ENCODE measurements around the gene CFAP74.

The CFAP74 gene

DNA sequence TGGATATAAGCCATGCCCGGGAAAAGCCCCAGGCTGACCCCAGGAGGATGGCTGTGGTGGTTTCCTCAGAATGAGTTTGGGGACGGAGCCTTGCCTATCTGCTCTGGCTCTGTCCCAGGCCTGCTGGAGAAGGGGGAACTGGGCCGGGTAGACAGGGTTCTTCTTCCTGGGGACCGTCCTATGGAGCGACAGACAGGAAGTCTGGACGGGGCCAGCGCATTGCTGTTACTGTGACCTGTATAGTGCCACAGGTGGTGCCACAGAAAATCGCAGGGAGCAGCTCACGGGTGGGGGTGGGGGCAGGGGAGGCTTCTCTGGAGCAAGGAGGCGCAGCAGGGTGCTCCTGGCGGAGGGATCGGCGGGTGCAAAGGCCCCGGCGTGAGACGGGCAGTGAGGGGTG is 36.4 kb downstream of the CFAP74 start:
- DNase-seq: no peak

GRCh38 chr1:1966071-1966740 is 37.4 kb downstream of the CFAP74 start:
- peak in 2 of 3 donors; percentile 25 to 26 for DNase-seq

DNA sequence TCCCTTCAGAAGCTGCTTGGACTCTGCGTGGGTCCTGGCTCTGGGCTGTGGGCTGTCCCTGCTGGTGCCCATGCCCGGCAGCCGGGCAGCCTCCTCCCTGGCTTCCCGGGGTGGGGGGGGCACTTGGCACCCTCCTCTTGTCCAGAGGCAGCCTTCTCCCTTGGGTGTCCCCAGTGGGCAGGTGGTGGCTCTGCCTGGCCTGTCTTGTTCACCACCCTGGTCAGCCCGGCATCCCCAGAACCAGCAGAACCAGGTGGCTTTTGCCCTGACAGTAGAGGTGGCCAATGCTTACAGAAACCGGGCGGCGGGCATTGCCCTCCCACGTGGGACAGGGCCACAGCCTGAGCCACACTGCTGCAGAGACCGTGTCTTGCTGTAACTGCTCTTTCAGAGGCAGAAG is 38.0 kb downstream of the CFAP74 start:
- no peak for DNase-seq

DNA sequence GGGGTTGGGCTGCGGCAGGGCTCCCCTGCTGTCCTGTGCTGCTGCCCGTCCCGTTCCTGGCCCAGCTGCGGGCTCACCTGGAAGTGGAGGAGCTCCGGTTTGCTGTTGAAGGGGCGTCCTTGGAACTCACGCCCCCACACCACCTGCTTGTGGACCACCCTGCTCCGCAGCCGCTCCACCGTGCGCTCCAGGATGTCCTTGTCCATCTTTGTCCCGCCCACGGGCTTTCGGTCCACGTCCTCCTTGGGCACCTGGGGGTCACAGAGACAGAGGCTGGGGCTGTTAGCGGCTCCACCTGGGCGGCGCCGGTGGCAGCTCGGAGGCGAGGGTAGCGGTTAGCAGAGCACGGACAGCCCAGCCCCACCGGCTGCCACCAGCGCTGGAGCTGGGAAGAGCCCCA is 38.8 kb downstream of the CFAP74 start:
- DNase-seq: no peak

DNA sequence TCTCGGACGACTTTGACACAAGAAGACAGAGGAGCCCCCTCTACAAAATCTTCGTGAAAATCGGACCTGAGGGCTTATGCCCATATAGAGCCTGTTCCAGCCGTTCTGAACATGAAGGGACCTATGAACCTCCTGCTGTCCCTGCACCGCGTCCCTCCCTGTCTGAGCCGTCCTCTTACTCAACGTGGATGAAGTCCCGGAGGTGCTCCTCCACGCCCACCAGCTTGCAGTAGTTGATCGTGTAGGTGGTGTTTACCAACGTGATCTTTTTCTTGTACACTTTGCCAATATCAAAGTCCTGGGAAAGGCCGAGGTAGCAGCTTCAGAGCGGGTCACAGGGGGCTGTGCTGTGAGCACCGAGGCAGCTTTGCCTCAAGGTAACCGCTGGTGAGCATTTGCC is 40.0 kb downstream of the CFAP74 start:
- no peak for DNase-seq

GRCh38 chr1:1962752-1963151 is 40.8 kb downstream of the CFAP74 start:
- no peak for DNase-seq

GRCh38 chr1:1960480-1961196 is 42.9 kb downstream of the CFAP74 start:
- DNase-seq: peak in 1 of 3 donors; percentile 3

DNA sequence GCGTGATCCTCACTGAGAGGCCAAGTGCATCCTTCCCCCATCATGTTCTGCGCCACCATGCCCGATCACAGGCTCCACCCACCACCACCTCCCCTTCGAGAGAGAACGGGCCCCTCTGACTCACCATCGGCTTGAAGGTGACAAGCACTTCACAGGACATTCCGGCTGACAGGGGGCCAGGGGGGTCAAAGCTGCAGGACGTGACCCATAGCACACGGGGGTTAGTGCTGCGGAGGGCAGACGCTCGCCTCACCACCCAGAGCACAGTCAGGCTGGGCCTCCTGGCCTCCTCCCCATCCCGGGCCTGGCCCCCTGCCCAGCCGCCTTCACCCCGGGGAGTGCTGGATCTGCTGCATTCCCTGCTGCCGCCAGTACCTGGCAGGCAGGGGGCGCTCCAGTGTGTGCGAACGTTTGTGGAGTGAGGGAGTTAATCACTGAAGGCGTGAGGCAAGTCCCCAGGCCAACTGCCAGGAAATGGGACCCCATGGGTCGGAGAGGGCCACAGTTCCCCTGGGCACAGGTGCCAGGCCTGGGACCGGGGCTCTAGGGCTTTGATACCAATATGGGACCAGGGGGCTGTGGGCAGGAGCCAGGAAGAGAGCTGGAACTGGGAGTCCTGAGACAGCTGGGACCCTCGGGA is 43.6 kb downstream of the CFAP74 start:
- DNase-seq: peak; percentile 70 to 88 (median 82)

GRCh38 chr1:1959459-1959839 is 44.1 kb downstream of the CFAP74 start:
- DNase-seq: no peak

- no peak for DNase-seq
Observed at GRCh38 chr1:1958071-1958541, 45.5 kb downstream of the CFAP74 start.

DNA sequence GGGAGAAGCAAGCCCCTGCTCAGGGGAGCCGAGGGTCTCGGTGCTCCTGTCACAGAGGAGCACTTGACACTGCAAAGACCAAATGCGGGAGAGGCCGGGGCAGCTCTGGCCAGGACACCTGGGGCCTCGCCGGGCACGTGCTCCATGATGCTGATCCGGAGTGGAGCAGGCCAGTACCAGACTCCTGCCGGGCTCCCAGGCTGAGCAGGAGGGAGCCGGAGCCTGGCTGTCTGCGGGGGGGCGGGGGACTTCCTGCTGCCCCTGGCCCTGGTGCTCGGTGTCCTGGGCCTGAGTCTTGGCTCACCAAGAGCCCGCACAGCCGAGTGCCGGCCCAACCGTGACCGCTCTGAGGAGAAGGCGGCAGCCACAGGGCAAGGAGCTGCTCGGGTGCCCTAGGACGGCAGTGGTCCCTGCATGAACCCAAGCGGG is 46.0 kb downstream of the CFAP74 start:
- no peak for DNase-seq

DNA sequence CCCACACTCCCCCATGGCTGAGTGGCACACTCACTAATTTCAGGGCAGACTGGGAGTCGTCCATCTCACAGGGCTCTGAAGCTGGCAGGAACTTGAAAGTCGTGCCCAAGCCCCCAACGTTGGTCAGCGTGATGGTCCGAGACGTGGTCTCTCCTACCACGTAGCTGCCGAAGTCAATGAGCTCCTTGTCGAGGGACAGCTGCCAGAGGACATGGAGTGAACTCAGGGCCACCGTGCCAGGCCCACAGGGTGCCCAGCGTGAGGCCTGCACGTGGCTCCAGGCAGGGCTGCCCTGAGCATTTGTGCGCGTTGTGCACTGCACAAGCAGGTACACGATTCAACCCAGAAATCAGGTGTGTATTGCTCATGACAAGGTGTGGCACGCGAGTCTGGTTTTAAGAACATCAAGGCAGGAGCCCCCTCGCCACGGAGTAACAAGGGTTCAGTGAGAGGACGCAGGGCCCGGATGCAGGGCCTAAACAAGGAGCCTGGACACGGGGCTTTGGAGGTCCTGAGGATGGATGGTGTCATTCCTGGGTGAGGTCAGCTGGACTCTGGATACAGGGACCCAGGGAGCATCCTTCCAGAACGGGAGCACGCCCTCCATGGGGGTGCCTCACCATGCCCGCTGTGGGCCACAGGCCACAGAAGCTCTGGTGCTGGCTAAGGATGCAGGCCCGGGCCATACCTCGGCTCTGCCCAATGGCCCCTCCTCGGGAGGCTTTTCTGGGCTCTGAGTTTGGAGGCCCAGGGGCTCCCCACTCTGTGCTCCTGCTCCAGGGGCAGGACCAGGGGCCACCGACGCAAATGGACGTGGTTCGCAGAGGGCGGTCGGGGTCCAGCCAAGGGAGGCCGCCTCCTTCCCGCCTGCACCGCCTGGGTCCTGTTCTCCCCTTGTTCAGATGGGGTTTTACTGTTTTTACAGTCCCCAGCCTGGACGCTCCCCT is 46.7 kb downstream of the CFAP74 start:
- no peak for DNase-seq

GRCh38 chr1:1956101-1956500 is 47.5 kb downstream of the CFAP74 start:
- no peak for DNase-seq

DNA sequence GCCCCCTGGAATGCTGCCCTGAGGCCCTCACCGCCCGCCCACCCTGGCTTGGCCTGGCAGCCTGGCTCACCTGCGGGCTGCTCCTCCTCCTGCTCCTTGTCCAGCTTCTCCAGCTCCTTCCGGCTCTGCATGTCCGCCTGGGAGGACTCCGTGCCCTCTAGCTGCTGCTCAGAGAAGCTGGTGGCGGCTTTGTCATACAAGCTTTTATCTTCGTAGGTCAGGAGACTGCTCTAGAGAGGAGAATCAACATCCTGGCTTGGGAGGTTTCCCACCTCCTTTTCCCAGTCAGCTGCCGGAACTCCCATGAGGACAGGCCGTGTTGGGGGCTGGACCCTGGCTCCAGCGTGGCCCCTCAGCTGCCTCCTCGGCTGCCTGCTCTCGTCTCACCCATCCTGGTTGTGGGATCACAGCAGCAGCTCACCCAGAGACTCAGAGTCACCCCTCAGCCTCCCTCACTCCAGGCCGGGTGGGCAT is 47.9 kb downstream of the CFAP74 start:
- no peak for DNase-seq

DNA sequence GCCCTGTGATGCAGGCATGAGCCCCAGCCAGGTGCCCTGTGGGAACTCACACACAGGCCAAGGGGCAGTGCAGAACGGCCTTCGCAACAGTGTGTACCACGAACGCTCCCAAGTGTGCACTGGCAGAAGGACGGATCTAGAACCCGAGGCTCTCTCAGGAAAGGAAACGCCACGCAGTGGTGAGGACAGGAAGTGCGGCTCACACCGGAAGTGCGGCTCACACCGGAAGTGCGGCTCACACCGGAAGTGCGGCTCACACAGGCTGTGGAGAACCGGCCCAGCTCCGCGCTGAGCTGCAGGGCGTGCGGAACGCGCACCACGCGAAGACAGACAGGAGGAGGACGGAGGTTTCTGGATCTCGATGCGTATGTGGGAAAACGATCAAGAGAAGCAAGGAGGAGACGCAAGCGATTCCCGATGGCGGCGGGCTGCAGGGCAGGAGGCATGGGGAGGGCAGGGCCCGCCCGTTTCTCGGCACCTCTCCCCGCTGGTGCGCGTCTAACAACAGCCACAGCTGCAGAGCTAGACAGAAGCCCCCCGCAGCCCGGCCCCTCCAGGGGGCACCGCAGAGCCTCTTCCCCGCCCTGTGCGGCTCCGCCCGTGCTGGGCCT is 48.6 kb downstream of the CFAP74 start:
- DNase-seq: peak in 1 of 3 donors; percentile 3

DNA sequence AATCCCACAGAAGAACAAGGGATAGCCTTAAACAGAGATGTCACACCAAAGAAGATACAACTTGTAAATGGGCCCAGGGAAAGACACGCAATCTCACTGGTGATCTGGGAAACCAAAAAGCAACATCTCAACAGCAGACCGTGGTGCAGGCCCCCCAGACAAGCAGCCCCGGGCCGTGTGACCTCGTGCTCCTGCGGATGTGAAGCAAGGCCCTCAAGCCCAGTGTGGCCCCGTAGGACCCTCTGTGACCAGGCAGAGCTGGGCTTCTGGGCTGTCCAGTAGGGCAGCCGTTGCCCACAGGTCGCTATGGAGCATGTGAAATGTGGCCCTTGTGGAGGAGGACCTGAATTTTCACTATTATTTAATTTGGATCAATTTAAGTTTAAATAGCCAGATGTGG is 49.6 kb downstream of the CFAP74 start:
- DNase-seq: no peak

GRCh38 chr1:1950940-1951339 is 52.6 kb downstream of the CFAP74 start:
- no peak for DNase-seq

GRCh38 chr1:1948783-1949182 is 54.8 kb downstream of the CFAP74 start:
- DNase-seq: no peak

- no peak for DNase-seq
Observed at GRCh38 chr1:1947493-1947892, 56.1 kb downstream of the CFAP74 start.

DNA sequence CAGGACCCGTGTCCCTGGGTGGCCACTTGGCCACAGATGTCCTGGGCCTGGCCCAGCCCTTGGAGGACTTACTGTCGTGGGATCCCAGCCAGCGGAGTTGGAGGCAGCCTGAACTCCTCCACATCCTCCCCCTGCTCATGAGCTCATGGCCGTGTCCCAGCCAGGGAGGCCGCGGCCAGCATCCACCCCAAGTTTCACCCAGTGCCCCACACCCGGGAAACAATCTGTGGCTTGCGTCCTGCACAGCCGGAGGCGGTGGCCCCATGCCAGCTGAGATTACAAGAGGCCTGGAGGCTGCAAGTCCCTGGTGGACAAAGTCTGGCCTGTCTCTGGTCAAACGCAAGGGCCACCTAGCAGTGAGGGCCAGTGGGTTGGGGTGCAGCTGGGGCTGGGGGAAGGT is 57.0 kb downstream of the CFAP74 start:
- DNase-seq: no peak

DNA sequence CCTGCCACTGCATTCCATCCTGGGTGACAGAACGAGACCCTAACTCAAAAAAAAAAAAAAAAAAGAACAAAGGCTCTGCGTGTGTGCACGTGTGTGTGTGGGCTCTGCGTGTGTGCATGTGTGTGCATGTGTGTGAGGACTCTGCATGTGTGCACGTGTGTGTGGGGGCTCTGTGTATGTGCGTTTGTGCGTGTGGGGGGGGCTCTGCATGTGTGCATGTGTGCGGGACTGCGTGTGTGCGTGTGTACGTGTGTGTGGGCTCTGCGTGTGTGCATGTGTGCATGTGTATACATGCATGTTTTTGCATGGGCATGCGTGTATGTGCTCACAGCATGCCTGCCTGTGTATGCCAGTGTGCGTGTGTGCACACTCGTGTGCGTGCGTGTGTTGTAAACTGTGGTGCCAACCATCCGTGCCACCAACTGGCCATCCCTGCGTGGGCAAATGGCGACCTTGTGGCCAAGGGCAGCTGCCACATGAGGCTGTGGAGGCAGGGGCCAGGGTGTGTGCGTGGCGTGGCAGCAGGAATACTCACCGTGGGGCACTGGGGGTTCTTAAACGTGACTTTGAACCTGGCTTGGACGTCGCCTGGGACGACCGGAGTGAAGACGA is 57.7 kb downstream of the CFAP74 start:
- DNase-seq: no peak

Data from suppressor macrophage treated with lipopolysaccharide for 1 hour (primary cell).